ENCODE measurements around the gene MS4A5.

DNA sequence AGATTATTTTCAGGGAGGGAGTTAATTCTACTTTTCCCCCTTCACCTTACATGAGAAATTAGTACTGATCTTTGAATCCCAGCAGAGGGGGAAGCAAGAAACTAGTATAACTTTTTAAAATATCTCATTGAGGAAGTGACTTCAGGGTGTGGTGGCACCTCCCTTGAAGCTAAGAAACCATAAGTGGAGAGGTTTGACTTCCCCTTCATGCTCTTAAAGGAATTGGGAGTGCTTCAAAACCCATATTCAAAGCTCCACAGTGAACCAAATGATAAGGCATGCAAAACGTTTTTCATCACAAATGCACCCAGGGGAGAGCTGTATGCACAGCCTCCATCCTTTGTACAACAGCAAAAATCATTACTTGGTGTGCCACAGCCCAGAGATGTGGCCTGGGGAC lies 32.6 kb upstream of the MS4A5 start:
- TF ChIP-seq, protein P1, sequence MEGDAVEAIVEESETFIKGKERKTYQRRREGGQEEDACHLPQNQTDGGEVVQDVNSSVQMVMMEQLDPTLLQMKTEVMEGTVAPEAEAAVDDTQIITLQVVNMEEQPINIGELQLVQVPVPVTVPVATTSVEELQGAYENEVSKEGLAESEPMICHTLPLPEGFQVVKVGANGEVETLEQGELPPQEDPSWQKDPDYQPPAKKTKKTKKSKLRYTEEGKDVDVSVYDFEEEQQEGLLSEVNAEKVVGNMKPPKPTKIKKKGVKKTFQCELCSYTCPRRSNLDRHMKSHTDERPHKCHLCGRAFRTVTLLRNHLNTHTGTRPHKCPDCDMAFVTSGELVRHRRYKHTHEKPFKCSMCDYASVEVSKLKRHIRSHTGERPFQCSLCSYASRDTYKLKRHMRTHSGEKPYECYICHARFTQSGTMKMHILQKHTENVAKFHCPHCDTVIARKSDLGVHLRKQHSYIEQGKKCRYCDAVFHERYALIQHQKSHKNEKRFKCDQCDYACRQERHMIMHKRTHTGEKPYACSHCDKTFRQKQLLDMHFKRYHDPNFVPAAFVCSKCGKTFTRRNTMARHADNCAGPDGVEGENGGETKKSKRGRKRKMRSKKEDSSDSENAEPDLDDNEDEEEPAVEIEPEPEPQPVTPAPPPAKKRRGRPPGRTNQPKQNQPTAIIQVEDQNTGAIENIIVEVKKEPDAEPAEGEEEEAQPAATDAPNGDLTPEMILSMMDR (IDR thresholded peaks at IDR 0.05): no peak
- TF ChIP-seq POLR2A (IDR thresholded peaks at IDR 0.05) (no peak), EP300 (IDR thresholded peaks at IDR 0.05) (no peak)
